ENCODE data around the gene SURF2. TPM values are rescaled to one million over a fixed set of nuclear protein-coding genes. Genes with fewer than 3 reads are reported as not detected.
A peak's percentile ranks its signal among the peaks of the same experiment; 100 is the strongest.
"Not testable (repeated sequence)": the region's sequence is repeated elsewhere in the genome, so short reads cannot be mapped to it uniquely, and the experiment has no call there.

Gene SURF2
- total RNA-seq = 38.2 and 49.9 TPM in 2 replicates
- 35.1 and 38.3 TPM in 2 replicates for polyA plus RNA-seq

DNA sequence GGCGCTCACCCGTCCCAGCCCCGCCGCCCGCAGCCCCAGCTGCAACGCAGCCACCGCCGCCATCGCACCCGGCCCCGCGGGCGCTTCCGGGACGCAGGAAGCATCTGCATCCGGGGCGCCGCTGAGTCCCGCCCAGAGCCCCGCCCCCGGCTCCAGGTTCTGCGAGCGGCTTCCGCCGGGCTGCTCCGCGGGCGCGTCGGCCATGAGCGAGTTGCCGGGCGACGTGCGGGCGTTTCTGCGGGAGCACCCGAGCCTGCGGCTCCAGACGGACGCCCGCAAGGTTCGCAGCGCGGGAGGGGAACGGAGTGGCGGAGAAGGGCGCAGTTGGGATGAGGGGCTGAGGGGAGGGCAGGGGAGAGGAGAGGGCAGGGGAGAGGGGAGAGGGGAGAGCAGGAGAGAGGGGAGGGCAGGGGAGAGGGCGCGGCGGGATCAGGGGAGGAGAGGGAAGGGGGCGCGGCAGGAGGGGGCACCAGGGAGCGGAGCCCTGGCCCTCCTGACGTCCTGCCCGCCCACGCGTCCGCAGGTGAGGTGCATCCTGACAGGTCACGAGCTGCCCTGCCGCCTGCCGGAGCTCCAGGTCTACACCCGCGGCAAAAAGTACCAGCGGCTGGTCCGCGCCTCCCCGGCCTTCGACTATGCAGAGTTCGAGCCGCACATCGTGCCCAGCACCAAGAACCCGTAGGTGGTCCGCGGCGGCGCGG, at the start of gene SURF2, which contains the start of gene SURF1:
SURF2 (plus strand) TSS at position 160 of the 701 bp plus-strand sequence; CDS start at position 203, 43 bp downstream.
SURF1 (minus strand) TSS at position 97 of the 701 bp plus-strand sequence; CDS start at position 63, 34 bp downstream.
- Histone ChIP-seq H3K27ac (peak within 1 kb of the TSS; percentile 59), H3K9me3 (ENCODE audit: low read depth) (no peaks in the 10 kb centered on the region), H3K36me3 (peaks cover 28% of the 10 kb centered on the region), H3K4me1 (ENCODE audit: low read depth) (peaks cover 12% of the 10 kb centered on the region), H3K4me3 (peak within 1 kb of the TSS; percentile 78), H3K27me3 (no peaks in the 10 kb centered on the region)
- TF ChIP-seq, protein P1, sequence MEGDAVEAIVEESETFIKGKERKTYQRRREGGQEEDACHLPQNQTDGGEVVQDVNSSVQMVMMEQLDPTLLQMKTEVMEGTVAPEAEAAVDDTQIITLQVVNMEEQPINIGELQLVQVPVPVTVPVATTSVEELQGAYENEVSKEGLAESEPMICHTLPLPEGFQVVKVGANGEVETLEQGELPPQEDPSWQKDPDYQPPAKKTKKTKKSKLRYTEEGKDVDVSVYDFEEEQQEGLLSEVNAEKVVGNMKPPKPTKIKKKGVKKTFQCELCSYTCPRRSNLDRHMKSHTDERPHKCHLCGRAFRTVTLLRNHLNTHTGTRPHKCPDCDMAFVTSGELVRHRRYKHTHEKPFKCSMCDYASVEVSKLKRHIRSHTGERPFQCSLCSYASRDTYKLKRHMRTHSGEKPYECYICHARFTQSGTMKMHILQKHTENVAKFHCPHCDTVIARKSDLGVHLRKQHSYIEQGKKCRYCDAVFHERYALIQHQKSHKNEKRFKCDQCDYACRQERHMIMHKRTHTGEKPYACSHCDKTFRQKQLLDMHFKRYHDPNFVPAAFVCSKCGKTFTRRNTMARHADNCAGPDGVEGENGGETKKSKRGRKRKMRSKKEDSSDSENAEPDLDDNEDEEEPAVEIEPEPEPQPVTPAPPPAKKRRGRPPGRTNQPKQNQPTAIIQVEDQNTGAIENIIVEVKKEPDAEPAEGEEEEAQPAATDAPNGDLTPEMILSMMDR (IDR thresholded peaks at IDR 0.05; ENCODE audit: low read depth, low read length) = no peak
- peak; percentile 81 to 94 for DNase-seq (ENCODE audit: low read depth in 1 of 2, low spot score in 1 of 2)

DNA sequence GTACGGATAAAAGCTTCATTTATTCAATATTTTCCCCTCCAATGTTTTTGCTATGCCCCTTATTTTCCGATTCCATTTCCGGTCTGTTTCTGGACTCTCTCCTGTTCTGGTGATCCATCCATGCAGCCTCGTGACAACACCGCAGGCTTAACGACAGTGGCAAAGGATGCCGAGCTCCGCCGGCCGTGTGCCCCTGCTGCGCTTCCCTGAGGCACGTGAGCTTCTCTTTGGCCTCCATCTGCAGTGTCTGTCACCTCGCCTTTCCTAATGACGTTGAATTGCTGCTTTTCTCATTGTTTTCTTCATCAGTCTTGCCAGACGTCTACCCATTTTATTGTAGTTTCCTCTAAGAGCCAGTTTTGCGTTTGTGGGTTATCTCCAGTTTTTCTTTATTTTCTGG, 49.0 kb upstream of the SURF2 start:
- H3K27me3 ChIP-seq = no peaks in the 10 kb centered on the region
- H3K36me3 ChIP-seq = no peaks in the 10 kb centered on the region
- H3K4me1 ChIP-seq (ENCODE audit: low read depth) = no peaks in the 10 kb centered on the region
- DNase-seq (ENCODE audit: low read depth in 1 of 2, low spot score in 1 of 2) = no peak
- H3K27ac ChIP-seq = no peak overlapping the region
- no peaks in the 10 kb centered on the region for H3K9me3 ChIP-seq (ENCODE audit: low read depth)
- TF ChIP-seq, protein P1 (IDR thresholded peaks at IDR 0.05; ENCODE audit: low read depth, low read length) = no peak
- no peak overlapping the region for H3K4me3 ChIP-seq

DNA sequence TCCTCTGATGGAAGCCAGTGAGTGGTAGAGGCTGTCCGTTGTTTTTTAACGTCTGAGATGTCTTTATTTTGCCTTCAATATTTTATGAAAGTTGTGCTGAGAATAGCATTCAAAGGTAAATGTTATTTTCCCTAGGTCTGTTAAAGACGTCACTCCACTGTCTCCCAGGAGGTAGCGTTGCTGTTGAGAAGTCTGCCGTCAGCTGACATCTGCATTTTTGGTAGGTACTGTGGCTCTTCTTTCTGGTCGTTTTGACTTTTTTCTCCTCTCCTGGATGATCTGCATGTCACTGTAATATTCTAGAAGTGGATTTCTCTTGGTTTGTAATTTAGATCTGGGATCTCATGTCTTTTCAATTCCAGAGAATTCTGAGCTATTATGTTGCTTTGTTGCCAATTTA, 46.7 kb upstream of the SURF2 start:
- Histone ChIP-seq H3K27me3 (no peaks in the 10 kb centered on the region), H3K9me3 (ENCODE audit: low read depth) (no peaks in the 10 kb centered on the region), H3K27ac (no peak overlapping the region), H3K36me3 (no peaks in the 10 kb centered on the region), H3K4me1 (ENCODE audit: low read depth) (no peaks in the 10 kb centered on the region), H3K4me3 (no peak overlapping the region)
- TF ChIP-seq, protein P1 (IDR thresholded peaks at IDR 0.05; ENCODE audit: low read depth, low read length) = no peak
- no peak for DNase-seq (ENCODE audit: low read depth in 1 of 2, low spot score in 1 of 2)

DNA sequence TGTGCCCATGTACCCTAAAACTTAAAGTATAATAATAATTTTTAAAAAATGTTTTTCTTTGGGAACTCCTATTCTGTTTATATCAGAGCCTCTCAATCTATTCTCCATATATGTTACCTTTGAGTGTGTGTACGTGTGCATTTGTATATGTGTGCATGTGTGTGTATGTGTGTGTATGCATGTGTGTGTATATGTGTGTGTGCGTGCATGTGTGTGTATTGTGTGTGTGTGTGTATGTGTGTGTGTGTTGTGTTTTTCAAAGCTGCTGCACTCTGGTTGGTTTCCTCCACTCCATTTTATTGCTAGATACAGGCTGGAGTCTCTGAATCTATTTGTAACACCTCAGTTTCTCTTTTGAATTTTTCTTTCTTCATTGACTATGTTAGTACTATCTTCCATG, 40.4 kb upstream of the SURF2 start:
- Histone ChIP-seq H3K27me3 (no peaks in the 10 kb centered on the region), H3K4me1 (ENCODE audit: low read depth) (no peaks in the 10 kb centered on the region), H3K4me3 (no peak overlapping the region), H3K36me3 (no peaks in the 10 kb centered on the region), H3K27ac (no peak overlapping the region), H3K9me3 (ENCODE audit: low read depth) (no peaks in the 10 kb centered on the region)
- DNase-seq (ENCODE audit: low read depth in 1 of 2, low spot score in 1 of 2) = no peak
- TF ChIP-seq, protein P1 (IDR thresholded peaks at IDR 0.05; ENCODE audit: low read depth, low read length) = no peak

DNA sequence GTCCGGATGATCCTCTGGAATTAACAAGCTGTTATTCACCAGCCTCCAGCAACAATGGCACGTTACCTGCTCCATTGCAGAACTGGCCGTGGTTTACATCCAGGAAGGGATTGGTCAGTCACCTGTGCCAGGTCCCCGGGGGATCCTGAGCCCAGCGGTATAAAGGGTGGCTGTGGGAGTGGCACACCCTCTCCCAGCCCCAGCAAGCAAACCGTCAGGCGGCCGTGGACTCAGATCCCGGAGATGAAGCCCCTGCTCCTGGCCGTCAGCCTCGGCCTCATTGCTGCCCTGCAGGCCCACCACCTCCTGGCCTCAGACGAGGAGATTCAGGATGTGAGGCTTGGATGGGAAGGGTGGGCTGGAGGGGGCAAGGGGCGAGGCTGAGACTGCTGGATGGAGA, 38.8 kb upstream of the SURF2 start:
- H3K27ac ChIP-seq; DNase-seq (ENCODE audit: low read depth in 1 of 2, low spot score in 1 of 2); H3K4me1 ChIP-seq (ENCODE audit: low read depth); H3K36me3 ChIP-seq; H3K9me3 ChIP-seq (ENCODE audit: low read depth); H3K4me3 ChIP-seq; H3K27me3 ChIP-seq: not testable (repeated sequence)

DNA sequence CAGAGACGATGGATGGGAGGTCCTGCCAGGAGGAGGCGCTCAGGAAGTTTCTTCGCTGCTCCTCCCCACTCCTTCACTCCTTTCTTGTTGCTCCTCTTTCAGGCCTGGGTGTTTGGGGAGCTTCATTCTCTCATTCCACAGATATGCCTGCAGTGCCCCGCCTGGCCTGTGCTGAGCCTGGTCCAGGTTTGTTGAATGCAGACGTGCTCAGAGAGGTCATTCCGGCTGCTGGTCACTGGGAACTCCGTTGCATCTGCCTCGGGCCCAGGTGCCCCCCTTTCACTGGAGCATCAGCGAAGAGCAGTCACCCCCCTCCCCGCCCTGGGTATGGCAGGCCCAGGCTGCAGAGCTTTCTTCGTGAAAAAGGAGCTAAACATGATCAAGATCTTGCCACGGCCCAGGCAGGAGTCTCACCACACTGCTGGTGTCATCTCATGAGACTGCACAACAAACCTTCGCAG, 35.9 kb upstream of the SURF2 start:
- H3K27me3 ChIP-seq = no peaks in the 10 kb centered on the region
- H3K9me3 ChIP-seq (ENCODE audit: low read depth) = no peaks in the 10 kb centered on the region
- no peak for DNase-seq (ENCODE audit: low read depth in 1 of 2, low spot score in 1 of 2)
- no peaks in the 10 kb centered on the region for H3K36me3 ChIP-seq
- H3K27ac ChIP-seq = no peak overlapping the region
- TF ChIP-seq, protein P1 (IDR thresholded peaks at IDR 0.05; ENCODE audit: low read depth, low read length) = no peak
- no peak overlapping the region for H3K4me3 ChIP-seq
- no peaks in the 10 kb centered on the region for H3K4me1 ChIP-seq (ENCODE audit: low read depth)
